ENCODE measurements around the gene ZEB1. TPM values are rescaled to one million over a fixed set of nuclear protein-coding genes. Genes with fewer than 3 reads are reported as not detected.
"Not testable (repeated sequence)": the region's sequence is repeated elsewhere in the genome, so short reads cannot be mapped to it uniquely, and the experiment has no call there.

ZEB1 gene
- total RNA-seq, 1 donor from 2014 or later, result 41.6 TPM

DNA sequence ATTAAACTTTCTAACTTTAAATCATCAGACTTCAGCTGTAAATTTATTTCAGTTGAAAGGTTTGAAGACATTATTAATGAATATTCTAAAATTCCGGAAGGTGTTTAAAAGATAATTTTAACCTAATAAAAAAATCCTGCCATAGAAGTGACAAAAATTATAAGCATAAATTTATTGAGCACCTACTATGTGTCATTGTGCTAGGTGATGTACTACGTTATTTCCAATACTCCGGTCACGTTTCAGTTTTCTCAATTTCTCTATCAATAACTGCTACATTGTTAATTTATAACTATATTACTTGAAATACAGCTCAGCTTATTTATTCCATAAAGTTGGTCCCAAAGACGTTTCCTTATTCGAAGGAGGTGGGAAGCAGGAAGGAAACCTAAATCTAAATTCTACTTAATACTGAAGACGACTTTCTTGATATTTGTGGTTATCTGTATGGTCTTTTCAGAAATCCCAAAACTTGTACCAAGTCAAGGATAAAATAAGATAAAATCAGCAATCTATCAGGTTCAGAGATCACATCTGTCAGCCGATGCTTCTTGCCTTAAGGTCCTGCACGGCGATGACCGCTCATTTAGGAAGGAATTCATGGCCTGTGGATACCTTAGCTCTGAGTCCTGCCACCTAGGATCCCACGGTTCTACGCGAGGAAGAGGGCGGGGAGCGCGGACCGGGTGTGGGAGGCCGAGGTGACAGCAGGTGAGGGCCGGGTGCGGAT lies 1.2 kb upstream of the ZEB1 start:
- FAIRE-seq, result no peak
- no peak for DNase-seq (ENCODE audit: low spot score in 2 of 2)

DNA sequence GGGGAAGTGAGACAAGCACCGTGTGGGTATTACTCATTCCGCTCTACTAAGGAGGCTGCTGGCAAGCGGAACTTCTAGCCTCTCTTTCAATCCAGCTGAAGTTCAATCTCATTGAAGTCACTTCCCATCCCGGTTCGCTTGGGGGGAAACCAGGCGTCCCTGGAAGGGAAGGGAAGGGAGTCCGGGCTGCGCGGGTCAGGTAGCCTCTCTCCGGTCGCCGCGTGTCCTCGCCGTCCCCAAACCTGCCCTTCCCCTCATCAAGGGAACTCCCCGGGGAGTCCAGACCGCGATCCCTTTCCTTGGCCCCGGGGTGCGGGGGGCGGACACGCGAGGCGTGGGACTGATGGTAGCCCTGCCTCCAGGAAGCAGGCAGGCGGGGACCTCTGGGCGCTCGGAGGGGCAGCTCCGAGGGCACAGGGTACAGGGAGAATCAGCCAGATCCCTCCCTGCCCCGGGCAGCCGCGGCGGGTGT lies 598 bp upstream of the ZEB1 start:
- peak; percentile 48 to 63 for DNase-seq (ENCODE audit: low spot score in 2 of 2)
- no peak for FAIRE-seq

GRCh38 chr10:31319602-31320549 lies 860 bp downstream of the ZEB1 start:
- FAIRE-seq, result no peak
- DNase-seq (ENCODE audit: low spot score in 2 of 2), result peak; percentile 20 to 45

DNA sequence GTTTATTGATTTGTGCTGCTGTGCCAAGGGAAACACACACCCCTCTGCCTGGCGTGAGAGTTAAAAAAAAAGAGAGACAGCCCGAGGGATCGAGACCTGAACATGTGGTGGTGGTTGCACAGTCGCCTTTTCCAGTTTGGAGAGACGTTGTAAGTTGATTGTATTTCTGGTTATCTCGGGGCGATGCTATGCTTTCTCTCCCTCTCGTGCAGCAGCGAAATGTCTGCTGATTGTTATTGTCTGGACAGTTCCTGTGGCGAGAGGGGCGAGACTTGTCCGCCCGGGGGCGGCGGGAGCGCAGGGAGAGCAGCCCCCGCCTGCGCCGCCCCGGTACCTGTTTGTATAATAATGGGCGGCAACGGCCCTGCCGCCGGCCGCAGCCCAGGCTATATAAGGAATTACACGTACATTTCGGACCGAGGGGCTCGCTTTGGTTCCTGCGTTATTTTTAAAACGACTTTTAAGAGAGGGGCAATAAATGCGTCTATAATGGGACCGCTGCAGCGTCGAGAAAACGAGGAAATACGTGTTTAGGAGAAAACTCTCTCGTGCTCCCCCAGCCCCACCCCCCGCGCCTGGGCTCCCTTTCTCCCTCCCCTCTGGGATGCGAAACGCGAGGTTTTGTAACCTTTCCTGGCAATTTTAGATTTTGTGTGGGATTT lies 1.7 kb downstream of the ZEB1 start:
- DNase-seq (ENCODE audit: low spot score in 2 of 2), result peak; percentile 28 to 30
- FAIRE-seq, result no peak

DNA sequence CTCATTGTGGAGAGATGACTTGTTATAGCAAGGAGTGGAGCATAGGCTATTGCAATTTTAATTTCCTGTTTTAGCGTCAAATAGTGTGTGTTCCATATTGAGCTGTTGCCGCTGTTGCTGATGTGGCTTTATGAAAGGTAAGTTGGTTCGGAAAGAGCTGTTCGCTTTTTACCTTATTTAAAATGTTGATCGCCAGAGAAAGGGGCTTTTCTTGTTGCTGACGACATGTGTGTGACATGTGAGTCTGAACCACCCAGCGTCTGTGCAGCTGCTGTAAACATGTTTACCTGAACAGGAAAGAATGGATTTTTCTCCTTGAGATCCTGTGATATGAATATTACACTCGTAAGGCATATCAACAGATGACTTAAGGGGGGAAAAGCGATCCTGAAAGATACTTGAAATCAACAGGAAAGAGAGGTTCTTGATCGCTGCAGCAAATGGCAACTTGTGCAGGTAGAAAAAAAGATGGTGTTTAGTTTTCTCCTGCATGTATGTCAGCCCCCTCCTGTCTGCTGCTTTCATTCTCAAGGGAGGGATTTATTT lies 2.5 kb downstream of the ZEB1 start:
- DNase-seq (ENCODE audit: low spot score in 2 of 2) (no peak), FAIRE-seq (no peak)

- DNase-seq (ENCODE audit: low spot score in 2 of 2) (no peak), FAIRE-seq (no peak)
These were observed 3.6 kb downstream of the ZEB1 start for GRCh38 chr10:31322647-31323046.

DNA sequence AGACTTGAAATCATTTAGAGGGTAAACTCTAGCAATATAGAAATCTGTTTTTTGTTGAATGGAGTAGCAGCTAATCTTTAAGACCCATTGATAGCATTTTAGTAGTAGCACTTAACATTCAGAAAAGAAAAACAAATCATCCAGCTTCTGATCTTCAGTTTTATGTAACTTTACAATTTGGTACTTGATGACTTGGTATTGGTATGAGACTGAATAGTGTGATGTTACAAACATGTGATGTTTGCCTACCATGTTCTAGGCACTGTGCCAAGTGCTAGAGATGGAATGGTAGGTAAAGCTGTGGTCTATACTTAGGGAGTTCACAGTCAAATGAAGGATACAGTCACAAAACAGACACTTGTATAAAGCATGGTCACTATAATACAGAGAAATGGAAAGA lies 21.3 kb downstream of the ZEB1 start:
- DNase-seq (ENCODE audit: low spot score in 2 of 2) (no peak), FAIRE-seq (no peak)

GRCh38 chr10:31341552-31341951 lies 22.5 kb downstream of the ZEB1 start:
- FAIRE-seq (no peak), DNase-seq (ENCODE audit: low spot score in 2 of 2) (no peak)

DNA sequence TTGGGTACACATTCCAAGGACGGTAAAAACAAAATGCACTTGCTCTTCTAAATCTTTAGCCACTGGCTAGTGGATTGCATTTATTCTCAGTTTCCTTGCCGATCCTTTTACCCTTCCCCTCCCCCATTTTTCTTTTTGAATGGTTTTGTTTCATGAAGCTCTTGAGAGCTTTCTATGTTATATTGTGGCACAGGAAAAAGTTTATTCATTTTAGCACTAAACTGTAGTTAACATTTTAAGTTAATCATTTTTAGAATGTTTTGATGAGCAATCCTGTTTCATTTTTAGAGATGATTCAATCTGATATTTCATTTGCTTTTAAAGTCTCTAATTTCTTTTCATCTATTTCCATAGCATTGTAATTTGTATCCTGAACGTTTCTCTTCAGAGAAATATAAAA lies 24.0 kb downstream of the ZEB1 start:
- no peak for FAIRE-seq
- DNase-seq (ENCODE audit: low spot score in 2 of 2), result no peak

- no peak for DNase-seq (ENCODE audit: low spot score in 2 of 2)
- no peak for FAIRE-seq
These were observed 24.5 kb downstream of the ZEB1 start for GRCh38 chr10:31343551-31343950.

DNA sequence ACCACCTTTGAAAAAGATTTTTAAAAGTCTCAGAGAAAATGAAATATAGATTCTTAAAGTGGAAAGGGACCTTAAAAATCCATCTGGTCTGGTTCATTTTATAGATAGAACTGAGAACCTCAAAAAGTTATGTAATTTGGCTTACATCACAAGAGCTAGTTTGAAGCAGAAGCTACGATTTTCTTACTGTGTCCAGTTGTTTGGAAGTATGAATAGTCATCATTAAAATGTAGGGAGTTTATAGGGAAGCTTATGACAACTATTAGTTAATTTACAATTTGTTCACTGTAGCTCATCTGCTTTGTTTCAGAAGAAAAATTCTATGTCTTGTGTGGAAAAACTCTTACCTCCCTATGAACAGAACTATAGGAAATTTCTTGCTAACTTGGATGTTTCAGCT lies 26.9 kb downstream of the ZEB1 start:
- FAIRE-seq (no peak), DNase-seq (ENCODE audit: low spot score in 2 of 2) (no peak)

GRCh38 chr10:31346953-31347352 lies 27.9 kb downstream of the ZEB1 start:
- no peak for DNase-seq (ENCODE audit: low spot score in 2 of 2)
- no peak for FAIRE-seq

- DNase-seq (ENCODE audit: low spot score in 2 of 2), result no peak
- FAIRE-seq, result no peak
These were observed 28.7 kb downstream of the ZEB1 start for GRCh38 chr10:31347705-31348104.

GRCh38 chr10:31350891-31351290 lies 31.9 kb downstream of the ZEB1 start:
- no peak for FAIRE-seq
- no peak for DNase-seq (ENCODE audit: low spot score in 2 of 2)

- DNase-seq (ENCODE audit: low spot score in 2 of 2) (no peak), FAIRE-seq (no peak)
These were observed 33.6 kb downstream of the ZEB1 start for GRCh38 chr10:31352436-31353226.

DNA sequence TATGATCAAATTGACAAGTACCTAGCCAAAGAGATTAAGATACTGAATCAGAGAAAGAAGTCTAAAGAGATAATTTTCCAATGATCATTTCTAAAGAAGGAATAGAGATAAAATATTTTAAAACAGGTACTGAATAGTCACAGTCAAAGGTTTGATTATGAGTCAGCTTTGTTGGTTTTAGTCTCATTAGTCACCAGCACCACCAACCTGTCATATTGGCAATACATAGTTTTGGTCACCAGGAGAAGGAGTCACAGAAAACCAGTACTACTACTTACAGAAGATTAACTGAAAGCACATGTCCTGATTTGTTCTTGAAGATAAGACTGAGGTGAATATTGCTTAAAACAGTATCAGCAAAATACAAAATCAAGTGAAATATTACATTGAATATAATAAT lies 34.6 kb downstream of the ZEB1 start:
- no peak for DNase-seq (ENCODE audit: low spot score in 2 of 2)

DNA sequence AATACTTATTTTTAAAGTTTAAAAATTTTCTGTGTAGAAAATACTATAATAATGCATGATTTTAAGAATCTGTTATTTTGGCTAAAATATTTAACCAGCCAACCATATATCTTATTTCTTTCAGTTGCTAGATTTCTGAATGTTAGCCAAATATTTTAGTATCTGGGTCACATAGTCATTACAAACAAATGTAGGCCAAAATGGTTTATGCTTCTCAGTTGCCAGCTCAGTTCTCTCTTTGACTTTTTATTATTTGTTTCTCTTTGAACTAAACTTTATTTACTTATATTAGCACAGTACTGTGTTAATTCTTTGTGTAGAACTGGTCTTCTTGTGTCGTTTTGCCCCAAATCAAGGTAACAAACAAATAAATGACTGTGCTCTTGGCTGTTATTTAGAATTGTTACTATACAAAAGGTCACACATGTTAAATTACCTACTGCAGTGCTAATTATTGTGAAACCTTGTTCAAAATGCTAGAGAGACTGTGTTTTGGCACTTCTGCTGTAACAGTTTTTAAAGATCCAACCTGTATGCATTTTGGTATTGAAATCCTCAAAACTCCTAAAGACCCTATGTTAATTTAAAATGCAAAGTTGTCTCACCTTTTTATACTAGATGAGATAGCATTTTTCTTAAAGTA lies 39.8 kb downstream of the ZEB1 start:
- DNase-seq (ENCODE audit: low spot score in 2 of 2) (peak in 1 of 2 donors; percentile 10), FAIRE-seq (no peak)

More for the DNA sequence above, 34.6 kb downstream of the ZEB1 start:
- no peak for FAIRE-seq

GRCh38 chr10:31359979-31360378 lies 41.0 kb downstream of the ZEB1 start:
- no peak for DNase-seq (ENCODE audit: low spot score in 2 of 2)
- FAIRE-seq, result no peak

DNA sequence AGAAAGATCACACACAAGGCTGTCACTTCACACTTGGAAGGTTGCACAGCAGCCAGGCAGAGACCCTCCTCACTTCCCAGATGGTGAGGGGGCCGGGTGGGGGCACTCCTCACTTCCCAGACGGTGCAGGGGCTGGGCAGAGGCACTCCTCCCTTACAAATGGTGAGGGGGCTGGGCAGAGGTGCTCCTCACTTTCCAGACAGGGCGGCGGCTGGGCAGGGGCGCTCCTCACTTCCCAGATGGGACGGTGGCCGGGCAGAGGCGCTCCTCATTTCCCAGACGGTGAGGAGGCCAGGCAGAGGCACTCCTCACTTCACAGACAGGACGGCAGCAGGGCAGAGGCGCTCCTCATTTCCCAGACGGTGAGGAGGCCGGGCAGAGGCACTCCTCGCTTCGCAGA lies 42.5 kb downstream of the ZEB1 start:
- FAIRE-seq; DNase-seq (ENCODE audit: low spot score in 2 of 2): not testable (repeated sequence)
